NT2/D1 (cell line): ENCODE results near the gene LYSET.

Experiments
- YY1 ChIP-seq: IDR thresholded peaks from 2 replicates; pipeline ENCODE4 v1.6.1; 2011; ENCODE audit not compliant: insufficient read length, insufficient read depth
- ZNF274 ChIP-seq: IDR thresholded peaks from 2 replicates; pipeline ENCODE4 v1.6.1; 2011; ENCODE audit warnings: mild to moderate bottlenecking, low read depth, low read length

DNA sequence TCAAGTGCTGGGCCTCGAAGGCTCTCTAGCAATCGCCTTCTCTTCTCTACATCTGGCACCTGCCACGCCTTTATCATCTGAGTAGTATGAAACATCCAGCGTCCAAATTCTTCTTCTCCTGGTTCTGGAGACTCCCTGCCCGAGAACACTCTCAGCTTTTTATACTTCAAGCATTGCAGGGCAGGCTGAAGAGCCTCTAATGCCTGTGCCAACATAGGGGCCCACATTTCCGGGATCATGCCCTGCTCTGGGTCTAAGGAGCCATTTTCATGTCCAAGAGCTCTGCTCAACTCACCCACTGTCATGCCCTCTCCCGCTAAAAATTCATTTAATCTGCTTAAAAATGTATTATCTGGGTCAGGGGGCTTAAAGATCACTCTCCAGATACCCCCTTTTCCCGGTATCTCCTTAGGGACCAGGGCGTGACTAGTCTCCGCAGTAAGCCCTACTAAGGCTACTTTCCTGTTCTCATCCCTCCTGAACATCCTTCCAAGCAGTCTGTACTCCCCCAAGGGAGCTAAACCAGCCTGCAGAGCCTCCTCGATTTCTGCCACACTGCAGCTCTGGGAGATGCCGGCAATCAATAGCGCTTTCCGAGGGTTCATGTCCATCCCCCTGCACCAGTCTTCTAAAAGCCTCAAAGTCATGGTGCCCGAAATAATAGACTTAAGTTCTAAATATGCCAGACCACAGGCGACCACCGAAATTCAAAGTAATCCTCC lies 1.4 kb upstream of the LYSET start:
- TF ChIP-seq YY1 (no peak), ZNF274 (no peak)
